GM13976 (cell line): ENCODE data around the gene IL1RL1.

Experiments used
- DNase-seq: peaks from one replicate; pipeline ENCODE4 v3.0.0; 2012; ENCODE audit warnings: low spot score
- in situ Hi-C: fragments of 300-500 bp; cut with MboI; formaldehyde crosslinking; loops from one replicate; pipeline ENCODE4 v1.12.0; 2022; ENCODE audit warnings: low sequenced_read_pairs, mixed read lengths, inconsistent platforms; ENCODE audit not compliant: unreplicated experiment
- TF ChIP-seq, protein P1 (sequence below): IDR thresholded peaks from 2 replicates; pipeline ENCODE4 v1.5.1; 2012; ENCODE audit warnings: borderline replicate concordance, mild to moderate bottlenecking; ENCODE audit not compliant: insufficient read depth; ENCODE audit errors: extremely low read depth, missing control alignments, control extremely low read depth

Gene IL1RL1

DNA sequence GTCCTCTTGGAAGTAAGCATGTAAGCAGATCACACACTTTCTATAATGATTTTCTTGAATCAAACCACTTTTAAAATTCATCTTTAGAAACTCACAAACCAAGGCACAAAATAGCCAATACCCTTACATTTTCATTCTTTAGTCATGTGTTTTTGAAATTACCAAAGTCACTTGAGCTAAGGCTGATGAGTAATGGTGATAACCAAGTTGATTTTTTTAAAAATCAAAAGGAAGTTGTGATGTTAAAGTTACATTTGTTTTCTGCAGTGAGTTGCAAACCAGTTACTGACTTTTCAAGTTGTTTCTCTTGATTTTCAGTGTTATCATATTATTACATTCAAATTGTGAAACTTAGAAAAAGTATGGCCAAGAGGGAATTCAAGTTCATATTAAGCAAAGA, 90.1 kb downstream of the IL1RL1 start:
- in situ Hi-C loops = no loop called here
- TF ChIP-seq, protein P1, sequence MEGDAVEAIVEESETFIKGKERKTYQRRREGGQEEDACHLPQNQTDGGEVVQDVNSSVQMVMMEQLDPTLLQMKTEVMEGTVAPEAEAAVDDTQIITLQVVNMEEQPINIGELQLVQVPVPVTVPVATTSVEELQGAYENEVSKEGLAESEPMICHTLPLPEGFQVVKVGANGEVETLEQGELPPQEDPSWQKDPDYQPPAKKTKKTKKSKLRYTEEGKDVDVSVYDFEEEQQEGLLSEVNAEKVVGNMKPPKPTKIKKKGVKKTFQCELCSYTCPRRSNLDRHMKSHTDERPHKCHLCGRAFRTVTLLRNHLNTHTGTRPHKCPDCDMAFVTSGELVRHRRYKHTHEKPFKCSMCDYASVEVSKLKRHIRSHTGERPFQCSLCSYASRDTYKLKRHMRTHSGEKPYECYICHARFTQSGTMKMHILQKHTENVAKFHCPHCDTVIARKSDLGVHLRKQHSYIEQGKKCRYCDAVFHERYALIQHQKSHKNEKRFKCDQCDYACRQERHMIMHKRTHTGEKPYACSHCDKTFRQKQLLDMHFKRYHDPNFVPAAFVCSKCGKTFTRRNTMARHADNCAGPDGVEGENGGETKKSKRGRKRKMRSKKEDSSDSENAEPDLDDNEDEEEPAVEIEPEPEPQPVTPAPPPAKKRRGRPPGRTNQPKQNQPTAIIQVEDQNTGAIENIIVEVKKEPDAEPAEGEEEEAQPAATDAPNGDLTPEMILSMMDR = no peak
- DNase-seq = no peak
